GM18502 (cell line): Measurements from ENCODE around the gene SPTB.
A peak's percentile ranks its signal among the peaks of the same experiment; 100 is the strongest.
"Not testable (repeated sequence)": the region's sequence is repeated elsewhere in the genome, so short reads cannot be mapped to it uniquely, and the experiment has no call there.

ENCODE experiments used
- ATAC-seq: cut with Tn5 transposase; IDR thresholded peaks from one replicate; pipeline ENCODE4 v1.9.1; 2021; ENCODE audit warnings: mild to moderate bottlenecking; ENCODE audit not compliant: unreplicated experiment, poor library complexity

Gene SPTB

GRCh38 chr14:64879635-64880220, at the start of gene SPTB:
TSS of gene SPTB (minus strand) at chr14:64879907. CDS start at chr14:64823094, 56,813 bp downstream.
- peak; percentile 59 for ATAC-seq

DNA sequence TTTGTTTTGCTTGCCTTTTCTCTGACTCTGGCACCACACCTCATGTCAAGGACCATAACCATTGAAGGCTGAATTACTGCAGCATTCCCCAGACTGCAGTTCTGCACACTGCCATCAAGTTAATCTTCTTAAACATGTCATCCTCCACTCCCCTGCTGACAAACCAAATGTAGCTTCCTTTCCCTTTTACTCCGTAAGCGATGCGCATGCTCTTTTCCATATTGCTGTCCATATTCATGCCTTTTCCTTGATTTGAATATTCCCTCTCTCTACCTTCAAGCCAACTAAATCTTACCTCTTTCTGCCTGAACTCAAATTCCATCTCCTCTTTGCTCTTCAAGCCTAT, 49.3 kb upstream of the SPTB start:
- no peak for ATAC-seq

- peak; percentile 86 for ATAC-seq
These were observed 48.7 kb upstream of the SPTB start for GRCh38 chr14:64928239-64929013.

DNA sequence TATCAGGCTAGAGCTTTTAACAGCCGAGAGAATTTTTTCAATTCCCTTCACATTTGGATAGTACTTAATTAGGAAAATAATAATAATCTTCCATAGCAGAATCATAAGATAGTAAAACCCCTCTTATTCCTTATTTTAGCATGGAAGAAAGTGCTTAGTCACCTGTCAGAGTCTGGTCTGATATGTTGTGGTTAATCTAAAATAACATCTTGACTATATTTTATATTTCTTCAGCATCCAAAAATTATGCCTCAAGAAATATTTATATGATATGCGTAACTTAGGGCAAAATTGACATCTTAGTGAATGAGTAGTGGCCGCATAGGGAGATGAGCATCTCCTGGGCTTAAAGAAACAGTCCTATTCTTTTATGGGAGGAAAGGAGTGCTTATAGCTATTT, 47.3 kb upstream of the SPTB start:
- no peak for ATAC-seq

DNA sequence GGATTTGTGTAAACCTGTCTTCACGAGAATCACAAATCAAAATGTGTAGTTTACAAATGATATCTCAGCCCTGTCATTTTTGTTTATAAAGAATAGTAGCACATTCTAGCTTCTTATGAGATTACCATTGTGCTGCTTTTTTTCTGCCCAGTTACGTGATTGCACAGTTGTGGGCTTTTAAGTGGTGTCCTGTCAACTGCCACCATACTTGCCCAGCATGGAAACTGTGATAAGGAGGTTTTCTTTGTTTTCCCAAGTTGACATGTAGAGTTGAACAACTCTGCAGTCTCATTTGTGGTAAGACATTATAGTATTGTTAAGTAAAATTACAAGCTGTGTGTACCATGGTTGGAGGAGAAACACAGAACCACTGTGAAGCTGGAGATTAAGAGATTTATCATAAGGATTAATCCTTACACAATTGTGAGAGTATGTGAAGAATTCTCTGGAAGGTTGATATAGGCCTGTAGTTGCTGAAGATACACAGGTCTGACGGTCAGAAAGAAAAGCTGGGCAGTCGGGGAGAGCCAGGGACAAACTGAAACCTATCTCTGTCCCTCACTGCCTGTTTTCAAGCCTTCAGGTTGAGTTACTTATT, 46.8 kb upstream of the SPTB start:
- no peak for ATAC-seq

GRCh38 chr14:64923015-64923414, 43.3 kb upstream of the SPTB start:
- no peak for ATAC-seq

DNA sequence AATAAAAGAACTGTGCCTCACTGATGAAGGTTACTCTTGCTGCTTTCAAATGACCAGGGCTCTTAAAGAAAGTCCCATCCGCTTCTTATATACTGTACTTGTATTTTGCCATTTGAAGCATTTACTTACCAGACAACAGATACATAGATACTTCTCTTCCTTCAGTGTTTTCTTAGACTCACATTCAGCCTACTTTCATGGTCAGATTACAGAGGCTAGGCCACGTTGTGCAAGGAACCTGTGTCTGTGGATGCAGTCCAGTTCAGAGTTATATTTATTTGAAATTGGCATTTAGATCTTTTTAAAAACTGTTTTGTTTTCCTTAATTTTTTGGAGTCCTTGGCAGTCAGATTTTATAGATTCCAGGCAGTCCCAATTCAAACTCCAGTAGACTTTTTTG, 40.8 kb upstream of the SPTB start:
- ATAC-seq: no peak

GRCh38 chr14:64919618-64920017, 39.9 kb upstream of the SPTB start:
- no peak for ATAC-seq

DNA sequence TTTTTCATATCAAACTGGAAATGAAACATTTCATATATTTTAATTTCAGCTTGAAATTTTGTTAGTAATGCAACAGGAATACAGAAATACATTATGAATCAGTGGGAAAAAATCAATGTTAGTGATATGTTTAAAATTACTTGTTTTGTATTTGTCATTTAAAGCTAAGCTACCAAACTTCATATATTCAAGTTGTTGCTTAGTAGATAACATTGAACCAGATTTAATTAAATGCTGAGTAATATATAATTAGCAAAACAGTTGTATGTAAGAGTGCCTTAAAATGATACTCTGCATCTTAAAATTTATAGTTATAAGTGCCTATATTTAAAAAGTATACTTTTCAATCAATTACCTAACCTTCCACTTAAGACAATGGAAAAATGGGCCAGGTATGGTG, 39.5 kb upstream of the SPTB start:
- ATAC-seq: no peak

DNA sequence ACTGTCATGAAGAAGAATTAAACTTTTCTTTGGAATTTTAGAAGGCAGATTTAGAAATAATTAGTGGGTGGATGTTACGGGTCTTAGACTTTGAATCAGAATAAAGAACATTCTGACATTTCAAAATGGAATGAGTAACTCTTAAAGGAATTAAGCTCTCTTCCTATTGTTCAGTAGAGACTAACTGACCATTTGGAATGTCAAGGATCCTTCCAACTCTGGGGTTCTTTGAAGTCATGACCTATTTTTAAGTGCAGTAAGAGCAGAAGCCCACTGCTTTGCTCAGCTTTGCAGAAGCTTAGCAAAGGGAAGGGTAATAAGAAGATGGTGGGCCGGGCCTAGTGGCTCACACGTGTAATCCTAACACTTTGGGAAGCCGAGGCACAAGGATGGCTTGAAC, 38.5 kb upstream of the SPTB start:
- ATAC-seq: no peak

DNA sequence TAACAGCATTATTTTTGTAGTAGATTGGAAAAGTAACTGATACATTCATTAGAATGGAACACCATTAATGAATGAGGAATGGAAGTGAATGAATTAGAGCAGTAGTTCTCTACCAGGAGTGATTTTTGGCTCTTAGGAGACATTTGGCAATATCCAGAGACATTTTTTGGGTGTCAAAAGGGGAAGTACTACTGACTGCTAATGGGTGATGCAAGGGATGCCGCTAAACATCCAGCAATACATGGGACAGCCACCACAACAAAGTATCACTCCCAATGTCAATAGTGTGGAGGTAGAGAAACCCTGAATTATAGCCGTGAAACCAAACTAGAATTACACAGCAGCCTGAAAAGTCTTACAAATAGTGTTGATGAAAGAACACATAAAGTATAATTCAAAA, 36.1 kb upstream of the SPTB start:
- no peak for ATAC-seq

DNA sequence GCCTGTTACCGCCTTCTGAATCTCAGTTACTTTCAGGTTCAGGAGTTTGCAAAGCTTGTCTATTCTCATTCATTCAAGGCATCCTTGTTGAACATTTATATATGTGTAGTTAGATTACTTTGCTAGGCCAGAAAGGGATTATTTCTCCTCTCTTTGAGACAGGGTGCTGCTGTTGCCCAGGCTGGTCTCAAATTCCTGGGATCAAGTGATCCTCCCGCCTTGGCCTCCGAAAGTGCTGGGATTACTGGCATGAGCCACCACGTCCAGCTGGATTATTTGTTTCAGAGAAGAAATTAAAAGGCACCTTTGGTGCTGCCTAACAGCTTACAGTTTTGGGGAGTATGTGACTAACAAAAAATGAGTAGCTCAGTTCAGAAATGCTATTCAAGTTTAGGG, 35.3 kb upstream of the SPTB start:
- no peak for ATAC-seq

DNA sequence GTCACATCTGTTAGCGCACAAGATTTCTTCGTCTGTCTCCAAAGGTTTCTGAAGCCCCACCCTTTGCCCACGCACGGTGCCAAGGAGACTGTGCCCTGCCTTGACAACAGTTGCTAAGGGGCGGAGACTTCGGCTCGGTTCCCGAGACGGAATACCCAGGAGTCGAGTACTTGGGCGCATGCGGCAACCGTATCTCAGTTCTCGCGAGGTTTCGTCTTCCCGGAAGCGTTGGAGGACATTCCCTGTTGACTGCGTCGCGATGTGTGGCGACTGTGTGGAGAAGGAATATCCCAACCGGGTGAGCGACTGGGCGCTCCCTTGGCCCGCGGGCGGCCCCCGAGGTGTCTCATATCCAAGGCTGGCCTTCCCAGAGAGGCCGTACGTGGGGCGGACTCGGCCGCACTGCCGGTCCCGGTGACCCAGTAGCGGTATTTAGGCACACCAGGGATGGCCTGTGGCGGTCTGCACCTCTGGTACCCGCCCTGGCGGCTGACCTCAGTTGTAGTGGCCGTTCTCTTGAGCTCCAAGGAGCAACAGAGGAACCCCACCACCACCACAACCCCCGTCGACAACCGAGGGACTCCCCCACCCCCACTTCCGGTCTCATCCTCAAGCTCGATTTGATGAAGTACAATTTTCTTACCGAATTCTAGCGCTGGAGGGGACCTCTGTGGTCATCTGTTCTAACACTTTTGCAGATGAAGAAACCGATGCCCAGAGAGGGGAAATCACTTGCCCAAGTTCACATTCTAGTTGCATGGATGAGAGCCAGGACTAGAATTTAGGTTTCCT, 34.7 kb upstream of the SPTB start, which contains the start of gene CHURC1:
TSS of gene CHURC1 (plus strand) at position 219 of the 792 bp plus-strand sequence. CDS start at position 260, 41 bp downstream.
- ATAC-seq: peak; percentile 99

- not testable (repeated sequence) for ATAC-seq
These were observed 33.8 kb upstream of the SPTB start for GRCh38 chr14:64913477-64913876.

DNA sequence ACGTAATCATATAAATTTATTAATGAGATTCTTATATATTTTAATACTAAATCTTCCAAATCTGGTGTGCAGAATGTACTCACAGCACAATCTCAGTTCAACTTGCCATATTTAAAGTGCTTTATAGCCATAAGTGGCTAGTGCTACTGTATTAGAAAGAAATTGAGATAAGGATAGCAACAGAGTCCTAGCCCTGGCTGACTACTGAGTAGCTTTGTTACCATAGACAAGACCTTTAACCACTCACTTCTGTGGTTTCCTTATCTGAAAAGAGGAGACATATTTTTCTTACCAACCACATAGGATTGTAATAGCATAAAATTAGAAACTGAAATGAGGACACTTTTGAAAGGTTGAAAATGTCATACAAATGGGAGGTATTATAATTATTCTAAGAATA, 32.6 kb upstream of the SPTB start:
- no peak for ATAC-seq

GRCh38 chr14:64910847-64911495, 31.3 kb upstream of the SPTB start:
- no peak for ATAC-seq

DNA sequence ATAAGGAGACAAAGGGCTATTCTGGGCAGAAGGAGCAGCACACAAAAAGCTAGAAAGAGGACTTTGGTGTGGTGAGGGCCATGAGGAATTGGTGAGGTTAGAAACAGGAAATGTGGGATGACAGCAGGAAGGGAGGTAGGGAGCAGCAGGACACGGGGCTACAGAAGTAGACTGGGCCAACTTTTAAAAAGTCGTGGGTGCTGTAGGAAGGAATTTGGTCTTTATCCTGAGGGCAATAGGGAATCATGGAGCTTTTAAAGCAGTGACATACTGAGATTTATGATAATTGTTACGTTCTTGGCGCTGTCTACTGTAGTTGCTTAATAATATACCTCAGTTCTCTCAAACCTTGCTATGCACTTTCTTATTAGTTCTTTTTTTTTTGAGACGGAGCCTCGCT, 26.3 kb upstream of the SPTB start:
- ATAC-seq: no peak

GRCh38 chr14:64899958-64900357, 20.3 kb upstream of the SPTB start:
- ATAC-seq: no peak

DNA sequence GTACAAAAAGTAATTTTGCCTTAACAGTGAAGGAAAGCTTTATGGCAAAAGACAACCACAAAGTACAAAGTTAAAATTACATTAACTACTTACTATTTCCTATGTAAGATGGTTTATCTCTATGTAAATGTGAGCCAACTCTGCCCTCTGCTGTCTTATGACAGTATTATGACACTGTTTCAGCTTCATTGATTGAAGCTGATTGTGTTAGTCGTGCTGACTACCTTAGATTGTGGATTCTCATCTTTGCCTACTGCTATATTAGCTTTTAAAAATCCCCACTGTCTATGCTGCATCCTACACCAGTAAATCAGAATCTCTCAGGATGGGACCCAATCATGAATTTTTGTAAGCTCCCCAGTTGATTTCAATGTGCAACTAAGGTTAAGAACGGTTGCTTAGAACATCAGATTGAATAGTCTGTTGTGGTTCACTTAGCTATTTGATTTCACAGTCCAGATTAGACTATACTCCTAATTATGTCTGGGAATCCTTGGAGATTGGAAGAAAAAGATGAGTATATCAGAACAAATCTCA, 12.2 kb upstream of the SPTB start:
- no peak for ATAC-seq

- no peak for ATAC-seq
These were observed 11.6 kb upstream of the SPTB start for GRCh38 chr14:64891173-64891838.
